Activated CD4-positive, alpha-beta T cell treated with anti-CD3 and anti-CD28 coated beads, Interleukin-2, amount 50 U/mL, for 48 hours (primary cell): ENCODE measurements around the gene MYO1D.

Source experiments
- DNase-seq, 2 experiments: peaks; one replicate each; pipeline ENCODE4 v3.0.0-alpha.2; 2020

MYO1D gene

DNA sequence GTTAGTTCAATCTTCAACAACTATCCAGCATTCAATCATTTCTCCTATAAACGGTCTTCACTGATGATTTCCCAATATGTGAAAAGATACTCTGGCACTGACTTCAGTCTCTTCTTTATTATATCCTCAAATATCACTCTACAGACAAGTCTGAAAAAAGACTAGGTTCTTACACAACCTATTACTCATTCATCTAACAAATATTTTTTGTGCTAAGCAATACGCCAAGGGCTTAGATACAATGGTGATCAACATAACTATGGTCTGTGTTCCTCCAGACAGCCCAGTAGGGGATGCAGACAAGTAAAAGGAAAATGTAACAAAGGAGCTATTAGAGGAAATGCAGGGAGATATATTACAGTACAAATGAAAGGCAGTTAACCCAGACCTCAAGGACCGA, 63.9 kb downstream of the MYO1D start:
- no peak for DNase-seq

DNA sequence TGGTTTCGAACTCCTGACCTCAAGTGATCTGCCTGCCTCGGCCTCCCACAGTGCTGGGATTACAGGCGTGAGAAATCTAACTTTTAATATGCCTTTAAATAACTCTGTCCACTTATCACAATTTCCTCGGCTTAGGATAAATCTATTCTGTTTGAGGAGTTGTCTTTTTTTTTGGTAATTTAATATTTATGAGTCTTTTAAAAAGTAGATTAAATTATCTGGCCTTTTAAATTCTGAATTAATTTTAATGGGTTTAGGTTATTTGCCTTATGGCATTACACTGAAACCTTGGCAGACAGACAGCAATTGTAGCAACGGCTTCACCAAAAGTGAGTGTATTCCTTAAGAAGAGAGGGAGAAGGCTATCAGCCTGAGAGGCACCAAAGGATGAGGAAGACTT, 66.2 kb downstream of the MYO1D start:
- DNase-seq = no peak

DNA sequence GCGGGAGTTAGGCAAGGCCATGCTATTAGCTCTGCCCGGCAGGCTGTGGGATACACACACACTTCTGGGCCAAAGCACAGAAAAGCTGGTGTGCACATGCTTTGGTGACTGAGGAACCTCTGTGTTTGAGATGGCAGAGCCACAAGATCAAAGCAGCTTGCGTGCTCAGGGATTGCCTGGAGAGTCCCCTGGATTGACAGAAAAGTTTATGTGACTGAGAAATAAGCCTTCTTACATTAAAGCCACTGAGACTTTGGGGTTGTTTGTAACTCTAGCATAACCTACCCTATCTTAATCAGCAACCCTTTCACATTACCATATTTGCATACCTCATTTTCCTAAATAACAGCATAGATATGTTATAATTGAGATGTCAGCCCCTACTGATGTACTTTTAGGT, 69.3 kb downstream of the MYO1D start:
- DNase-seq = no peak

DNA sequence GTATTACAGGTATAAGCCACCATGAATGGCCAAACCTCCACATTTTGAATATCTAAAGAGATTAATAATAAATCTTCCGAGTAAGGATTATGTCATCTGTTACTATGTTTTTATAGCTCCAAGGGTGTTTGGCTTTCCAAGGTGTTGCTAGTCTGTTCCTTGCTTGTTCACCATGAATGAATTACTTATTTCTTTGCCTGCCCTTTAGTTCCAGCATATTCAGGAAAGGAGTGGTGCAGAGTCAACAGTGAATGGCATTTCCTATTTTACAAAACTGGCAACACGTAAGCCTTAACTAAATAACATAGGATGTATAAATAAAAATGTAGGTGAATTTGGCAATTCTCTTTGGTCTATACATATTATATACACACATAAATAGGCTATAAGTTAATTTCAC, 70.3 kb downstream of the MYO1D start:
- DNase-seq = no peak

DNA sequence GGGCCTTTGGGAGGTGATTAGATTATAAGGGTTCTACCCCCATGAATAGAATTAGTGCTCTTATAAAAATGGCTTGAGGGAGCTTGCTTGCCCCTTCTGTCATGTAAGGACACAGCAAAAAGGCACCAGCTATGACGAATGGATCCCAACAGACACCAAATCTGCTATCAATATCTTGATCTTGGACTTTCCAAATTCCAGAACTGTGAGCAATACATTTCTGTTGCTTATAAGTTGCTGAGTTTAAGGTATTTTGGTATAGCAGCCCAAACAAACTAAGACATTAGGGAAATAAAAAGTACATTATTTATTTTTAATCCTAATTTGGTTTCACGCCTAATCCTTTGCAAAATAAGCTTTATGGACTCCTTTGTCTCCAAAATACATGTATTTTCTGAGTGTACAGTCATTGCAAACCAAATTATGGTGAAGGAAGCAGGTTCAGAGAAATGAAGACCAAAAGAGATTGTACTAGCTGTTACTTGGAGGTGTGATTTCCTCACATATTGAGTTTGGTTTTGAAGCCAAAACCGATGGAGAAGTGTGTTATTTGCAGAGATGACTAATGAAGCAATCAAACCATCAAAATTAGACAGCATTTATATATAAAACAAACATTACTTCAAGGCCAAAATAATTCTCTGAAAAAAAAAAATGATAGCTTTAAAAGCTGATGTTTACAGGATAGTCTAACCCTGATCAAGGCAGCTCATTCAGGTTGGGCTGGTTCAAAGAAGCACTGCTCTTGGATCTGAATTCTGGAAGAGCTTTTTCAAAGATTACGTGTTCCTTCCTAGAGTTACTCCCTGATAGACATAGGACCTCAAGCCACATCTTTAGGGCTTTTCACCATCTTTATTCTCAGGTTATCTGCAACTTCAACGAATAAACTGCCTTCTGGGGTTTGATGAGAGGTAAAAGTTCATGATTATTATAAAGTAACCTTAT, 71.6 kb downstream of the MYO1D start:
- no peak for DNase-seq

DNA sequence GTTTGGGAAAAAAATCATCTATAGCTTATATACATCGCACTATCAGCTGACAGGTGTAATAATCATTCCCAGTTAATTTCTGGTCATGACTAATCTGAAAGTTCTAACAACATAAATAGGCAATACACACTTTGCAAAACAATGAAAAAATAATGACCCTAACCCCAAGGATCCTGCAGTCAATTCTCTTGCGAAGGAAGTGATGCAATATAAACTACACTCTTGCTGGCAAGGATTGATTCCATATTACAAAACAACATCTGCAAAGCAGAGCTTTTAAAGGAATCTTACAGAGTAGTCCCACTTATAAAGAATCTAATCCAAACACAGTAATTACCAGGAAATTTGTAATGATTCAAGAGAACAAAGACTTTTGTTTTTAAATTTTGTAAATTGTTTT, 73.4 kb downstream of the MYO1D start:
- DNase-seq = no peak

DNA sequence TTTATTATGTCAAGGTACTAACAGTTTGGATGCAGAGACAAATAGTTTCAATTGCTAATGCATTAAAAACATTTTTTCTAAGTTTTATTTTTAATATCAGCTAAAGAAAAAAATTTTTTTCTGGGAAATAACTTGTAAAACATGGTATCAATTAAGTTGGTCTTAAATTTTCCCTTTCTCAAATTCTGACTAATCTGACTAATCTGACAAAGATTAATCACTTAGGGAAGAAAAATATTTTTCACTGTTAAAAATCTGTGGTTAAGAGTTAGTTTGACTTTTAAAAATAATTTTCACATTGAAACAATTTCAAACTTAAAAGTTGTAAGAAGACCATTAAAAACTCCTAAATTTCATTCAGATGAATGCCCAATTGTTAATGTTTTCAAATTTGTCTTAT, 74.6 kb downstream of the MYO1D start:
- DNase-seq = no peak

DNA sequence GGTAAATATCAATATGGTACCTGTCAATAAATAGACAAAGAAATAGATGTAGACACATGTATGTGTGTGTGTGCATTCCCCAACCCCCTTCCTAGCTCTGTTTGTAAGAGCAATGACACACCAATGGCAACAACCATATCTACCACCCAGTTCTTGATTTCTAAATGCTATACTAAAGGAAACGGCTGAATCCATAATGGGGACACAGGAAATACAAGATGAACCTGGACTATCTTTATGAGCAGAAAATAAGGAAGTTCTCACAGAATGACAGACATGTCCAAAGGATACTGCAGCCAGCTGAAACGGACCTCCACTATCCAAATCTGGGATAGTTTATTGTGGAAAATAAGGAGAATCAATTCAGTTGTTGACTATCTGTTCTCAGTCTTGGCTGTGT, 75.3 kb downstream of the MYO1D start:
- no peak for DNase-seq

DNA sequence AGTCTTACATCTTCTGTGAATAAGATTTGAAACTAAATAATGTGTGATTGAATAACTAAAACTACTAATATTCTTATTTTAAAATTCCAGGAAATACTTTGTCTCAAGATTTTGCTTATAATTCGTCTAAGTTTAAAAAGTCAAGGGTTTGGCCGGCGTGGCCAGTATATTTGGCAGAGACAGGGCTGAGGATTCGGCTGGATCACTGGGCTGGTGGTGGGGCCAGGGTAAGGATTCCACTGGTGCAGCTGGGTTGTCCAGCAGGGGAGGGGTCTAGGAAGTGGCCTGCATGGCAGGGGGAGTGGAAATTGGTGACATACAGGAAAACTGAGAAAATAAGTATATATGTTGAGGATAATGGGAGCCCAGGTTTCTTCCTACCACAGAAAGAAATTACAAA, 75.7 kb downstream of the MYO1D start:
- no peak for DNase-seq

DNA sequence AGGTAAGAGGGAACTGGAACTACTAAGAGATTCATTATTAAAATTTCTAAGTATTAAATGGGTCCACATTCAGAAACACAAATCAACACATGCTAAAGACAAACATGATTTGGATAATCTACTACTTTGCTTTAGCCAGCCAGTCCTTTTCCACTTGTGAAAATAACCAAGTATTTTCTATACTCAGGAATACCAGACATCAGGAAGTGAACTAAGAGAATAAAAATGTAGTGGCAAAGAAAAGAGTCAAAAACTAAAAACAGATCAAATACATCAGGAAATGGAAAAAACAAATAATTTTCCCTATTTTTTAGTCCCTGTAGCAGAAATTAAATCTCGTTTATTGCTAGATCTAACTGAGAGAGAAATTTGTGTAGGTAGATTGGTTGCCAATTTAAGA, 78.0 kb downstream of the MYO1D start:
- no peak for DNase-seq

DNA sequence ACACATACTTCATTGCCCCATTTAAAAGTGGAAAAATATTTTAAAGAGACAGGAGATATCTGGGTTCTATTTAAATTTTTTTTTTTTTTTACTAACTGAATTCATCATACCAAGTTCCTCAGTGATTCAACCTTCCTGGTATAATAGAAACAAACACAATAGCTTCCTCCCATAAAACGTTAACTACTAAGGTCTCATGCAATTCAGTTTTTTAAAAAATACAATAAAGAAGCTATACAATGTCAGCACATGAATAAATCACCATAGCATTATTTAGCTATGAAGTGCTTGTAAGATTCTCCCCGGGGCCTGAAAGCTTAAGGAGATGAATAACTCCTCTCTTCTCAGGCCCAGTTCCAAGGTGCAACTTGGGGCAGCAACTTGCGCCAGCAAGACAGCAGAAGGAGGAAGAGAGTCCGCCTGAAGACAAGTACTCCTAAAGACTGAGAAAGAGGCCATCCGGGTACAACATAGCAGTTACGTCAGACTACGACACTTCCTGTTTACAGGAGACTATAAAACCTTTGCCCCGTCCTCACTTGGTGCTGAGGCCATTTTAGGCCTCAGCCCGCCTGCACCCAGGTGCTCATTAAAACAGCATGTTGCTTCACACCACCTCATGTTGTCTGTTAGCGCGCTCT, 81.5 kb downstream of the MYO1D start:
- DNase-seq = no peak

DNA sequence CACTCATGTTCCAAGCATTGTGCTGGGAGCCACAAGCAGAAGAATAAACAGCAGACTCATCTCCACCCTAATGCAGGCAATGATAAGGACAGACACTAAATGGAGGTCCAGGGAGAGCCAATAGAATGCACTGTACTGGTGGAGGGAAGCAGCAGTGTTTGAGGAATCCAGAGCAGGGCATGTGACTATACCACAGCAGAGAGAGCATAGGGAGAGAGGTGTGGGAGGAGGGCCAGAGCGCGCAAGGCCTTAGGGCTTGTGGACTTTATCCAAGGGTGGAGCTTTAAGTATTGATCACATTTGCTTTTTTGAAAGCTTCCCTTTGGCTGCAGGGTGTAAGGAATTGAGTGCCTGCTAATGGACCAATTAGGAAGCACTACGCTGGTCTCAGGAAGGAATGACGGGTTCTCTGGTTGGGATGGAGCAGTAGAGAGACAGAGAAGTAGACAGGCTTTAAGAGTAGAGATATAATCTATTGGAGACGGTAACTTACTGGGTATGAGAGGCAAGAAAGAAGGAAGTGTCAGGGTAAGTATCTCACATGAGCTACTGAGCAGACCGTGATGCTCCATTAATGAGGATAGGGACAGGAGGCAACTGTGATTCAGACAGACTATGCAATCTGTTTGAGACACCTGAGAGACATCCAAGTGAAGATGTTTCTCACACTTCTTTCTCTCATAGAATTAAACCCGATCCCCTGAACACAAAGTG, 82.2 kb downstream of the MYO1D start:
- no peak for DNase-seq

DNA sequence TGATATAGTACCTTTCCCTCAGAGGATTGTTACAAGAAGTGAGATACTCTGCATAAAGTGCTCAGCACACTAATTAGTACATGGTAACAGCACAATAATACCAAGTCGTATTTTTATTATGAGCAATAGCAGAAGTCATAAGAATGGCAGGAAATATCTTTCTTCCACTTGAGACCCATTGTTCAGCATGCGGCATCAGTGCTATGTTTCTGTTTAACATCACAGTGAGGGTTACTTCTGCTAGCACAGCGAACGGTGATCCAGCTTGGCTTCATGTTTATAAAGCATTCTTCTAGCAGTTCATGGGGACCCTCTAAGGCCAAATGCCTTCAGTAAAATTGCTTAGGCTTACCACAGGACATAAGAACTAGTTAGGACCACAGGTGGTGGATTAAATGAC, 83.1 kb downstream of the MYO1D start:
- DNase-seq = no peak

DNA sequence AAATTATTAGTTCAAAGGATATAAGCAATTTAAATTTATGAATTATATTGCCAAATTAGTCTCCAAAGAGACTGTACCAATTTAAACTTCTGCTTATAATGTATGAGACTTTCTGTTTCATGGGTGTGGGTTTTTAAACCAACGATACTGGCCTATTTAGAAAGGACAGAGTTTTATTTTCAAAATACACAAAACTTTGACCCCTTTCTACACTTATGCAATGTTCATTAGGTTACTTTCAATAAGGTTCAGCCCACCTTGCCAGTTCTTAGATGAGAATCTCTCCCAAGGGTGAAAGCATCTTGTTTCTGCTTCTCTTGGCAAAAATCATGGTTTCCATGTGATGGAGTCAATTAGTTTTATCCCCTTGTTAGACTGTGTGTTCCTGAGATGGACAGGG, 84.7 kb downstream of the MYO1D start:
- DNase-seq = no peak

DNA sequence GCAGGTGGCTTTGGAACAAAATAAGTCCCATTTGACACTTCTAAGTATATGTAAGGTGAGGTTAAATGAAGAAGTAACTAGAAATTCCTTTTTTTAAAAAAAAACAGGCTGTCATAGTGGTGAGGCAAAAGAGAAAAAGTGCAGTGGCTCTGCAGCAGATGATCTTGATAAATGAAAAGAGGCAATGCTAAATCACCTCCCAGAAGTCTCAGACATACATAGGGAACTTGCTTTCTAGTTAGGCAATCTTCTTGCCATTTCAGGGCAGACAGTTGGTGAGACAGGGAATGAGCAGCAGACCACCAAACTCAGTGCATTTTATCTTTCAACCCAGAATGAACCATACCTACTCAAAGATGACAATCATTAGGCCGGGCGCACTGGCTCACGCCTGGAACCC, 90.8 kb downstream of the MYO1D start:
- no peak for DNase-seq

DNA sequence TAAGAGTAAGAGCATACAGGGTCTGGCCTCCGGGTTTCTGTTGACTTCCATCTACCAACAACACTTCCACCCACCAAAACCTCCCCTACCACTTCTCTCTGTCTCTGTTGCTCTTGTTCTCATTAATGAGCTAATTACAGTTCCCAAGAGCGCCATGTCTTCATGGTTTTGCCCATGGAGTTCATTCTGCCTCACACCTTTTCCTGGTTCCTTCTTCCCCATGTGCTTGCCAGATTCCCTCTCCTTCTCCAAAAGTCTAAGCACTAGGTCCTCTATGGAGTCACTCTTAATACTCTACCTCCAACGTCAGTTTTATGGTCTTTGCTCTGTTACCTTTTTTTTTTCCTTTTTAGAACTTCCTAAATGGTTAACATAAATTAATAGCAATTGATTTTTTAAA, 92.8 kb downstream of the MYO1D start:
- no peak for DNase-seq

DNA sequence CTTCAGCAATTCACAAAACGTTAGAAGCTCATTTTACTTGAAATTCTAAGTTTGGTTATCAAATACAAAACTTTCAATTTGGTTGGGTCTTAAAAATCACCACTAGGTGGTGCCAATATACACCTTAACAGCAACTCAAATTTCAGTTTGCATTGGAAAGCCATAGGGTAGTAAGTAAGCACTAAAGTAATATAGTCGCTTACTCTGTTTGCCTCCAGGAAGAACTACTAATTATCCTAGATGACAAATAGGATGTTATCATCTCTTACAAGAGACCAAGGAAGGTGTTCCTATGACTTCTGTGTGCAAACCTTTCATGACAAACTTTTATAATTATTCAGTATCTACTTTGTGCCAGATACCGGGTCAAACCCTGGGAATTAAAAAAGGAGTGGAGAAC, 93.3 kb downstream of the MYO1D start:
- DNase-seq = no peak

DNA sequence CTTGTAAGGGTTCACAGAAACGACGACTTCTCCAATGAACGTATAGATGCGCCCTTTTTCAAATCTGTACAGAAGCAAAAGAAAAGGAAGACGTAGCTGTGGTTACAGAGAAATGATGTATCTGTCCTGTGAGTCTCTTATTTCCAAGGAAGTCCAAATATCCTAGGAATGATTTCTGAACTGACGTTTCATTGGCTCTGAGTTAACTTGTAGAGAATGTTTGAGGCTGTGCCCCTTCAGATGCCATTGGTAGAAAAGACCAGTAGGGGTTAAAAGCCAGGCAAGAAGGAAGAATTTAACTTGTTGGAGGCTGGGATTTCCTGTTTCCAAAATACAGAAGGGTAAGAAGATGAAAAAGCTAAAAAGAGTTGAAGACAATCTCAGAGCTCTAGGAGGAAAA, 96.2 kb downstream of the MYO1D start:
- DNase-seq = no peak

DNA sequence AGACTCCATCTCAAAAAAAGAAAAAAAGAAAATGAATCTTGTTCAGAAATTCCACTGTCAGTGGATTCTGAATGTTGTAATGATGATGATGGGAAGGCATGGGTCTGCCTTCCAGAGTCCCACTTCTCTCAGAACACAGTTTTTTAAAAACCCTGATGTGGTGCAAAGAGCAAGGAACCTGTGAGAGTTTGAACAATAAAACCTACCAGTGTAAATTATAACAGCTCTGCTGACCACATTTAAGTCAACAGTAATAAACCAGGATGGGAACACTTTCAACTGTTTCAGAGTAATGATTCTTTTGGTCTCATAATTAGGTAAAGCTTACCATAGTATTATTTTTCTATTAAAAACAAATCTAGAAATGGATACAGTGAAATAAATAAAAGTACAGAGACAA, 99.0 kb downstream of the MYO1D start:
- no peak for DNase-seq

DNA sequence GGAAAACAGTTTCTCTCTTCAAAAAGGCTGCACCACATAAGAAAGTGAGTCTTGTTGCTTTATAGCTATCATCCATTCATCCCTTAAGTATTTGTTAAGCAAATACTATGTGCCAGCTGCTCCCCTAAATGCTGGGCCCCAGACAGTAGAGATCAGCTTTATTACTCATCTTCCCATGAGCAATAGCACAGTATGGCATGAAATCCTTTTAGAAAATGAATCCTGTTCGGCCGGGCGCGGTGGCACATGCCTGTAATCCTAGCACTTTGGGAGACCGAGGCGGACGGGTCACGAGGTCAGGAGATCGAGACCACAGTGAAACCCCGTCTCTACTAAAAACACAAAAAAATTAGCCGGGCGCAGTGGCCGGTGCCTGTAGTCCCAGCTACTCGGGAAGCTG, 99.5 kb downstream of the MYO1D start:
- DNase-seq = no peak

DNA sequence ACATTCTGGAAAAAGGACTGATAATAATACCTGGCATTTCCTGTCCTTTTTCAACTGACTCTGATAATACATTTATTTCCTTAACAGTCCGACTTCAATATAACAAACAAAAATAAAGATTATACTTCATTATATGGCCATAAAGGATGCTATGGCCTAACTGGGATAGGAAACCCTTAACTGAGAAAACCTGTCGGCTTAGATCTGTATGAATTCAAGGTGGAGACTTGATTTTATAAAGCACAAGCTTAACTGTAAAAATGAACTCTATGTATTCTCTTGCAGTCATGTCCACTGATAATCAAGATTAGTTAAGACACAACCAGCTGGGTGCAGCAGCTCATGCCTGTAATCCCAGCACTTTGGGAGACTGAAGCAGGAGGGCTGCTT, 102.2 kb downstream of the MYO1D start:
- DNase-seq = no peak

DNA sequence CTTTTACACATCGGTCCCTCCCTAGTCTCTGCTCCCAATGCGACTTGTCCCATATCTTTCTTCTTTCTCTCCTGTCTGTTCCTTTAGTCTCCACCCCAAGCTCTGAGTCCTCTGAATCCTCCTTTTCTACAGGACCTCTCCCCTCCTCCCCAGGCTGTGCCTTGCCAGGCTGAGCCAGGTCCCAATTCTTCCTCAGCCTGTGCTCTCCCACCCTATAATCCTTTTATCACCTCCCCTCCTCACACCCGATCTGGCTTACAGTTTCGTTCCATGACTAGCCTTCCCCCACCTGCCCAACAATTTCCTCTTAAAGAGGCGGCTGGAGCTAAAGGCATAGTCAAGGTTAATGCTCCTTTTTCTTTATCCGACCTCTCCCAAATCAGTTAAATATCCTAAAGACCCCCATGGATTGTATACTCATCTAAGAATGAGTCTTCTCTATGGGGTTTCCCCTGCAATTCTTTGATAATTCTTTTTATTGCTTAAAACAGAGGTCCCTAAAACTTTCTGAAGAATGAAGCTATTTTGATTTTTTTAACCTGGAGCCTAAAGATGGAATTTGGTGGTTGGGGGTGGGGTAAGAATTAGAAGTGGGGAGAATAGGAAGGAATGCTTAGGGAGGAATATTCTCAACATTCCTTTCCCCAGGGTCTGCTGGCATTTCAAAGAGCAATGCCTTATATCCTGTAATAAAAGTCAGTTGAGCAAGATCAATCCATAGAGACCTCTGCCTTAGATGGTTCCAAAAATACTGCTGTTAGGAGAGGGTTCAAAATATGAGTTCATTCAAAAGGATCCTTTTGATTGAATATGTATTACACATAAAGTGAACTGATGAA, 102.8 kb downstream of the MYO1D start:
- no peak for DNase-seq

DNA sequence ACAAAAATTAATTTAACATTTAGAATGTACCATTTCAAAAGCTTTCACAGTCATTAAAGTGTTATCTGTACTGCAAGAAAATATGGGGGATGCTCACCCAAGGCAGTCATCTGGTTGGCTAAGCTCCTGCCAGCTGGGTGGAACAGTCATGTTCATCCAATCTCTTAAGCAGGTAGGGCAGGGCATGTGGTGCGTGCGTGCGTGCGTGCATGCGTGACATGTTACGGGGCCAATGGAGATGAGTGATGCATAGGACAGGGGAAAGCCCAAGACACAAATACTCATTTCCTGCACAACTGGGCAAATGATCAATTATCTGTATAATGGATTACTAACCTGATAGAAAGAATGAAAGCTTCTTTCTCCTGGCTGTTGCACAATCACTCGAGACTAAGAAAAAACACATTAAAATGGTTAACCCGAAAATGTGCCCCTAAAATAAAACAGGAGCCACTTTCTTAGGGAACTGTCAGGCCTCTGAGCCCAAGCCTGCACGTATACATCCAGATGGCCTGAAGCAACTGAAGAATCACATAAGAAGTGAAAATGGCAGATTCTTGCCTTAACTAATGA, 104.4 kb downstream of the MYO1D start:
- DNase-seq = no peak
